Gastroesophageal sphincter (tissue), 4 donors: ENCODE results near the gene RFTN1. TPM values are rescaled to one million over a fixed set of nuclear protein-coding genes. Genes with fewer than 3 reads are reported as not detected.
A peak's percentile ranks its signal among the peaks of the same experiment; 100 is the strongest.

Experiments
- ATAC-seq: fragments of 150-250 bp; one replicate; pipeline ENCODE4 v1.9.1; 2016; ENCODE audit warnings: mild to moderate bottlenecking, moderate library complexity
- H3K27ac ChIP-seq, 4 donors: fragments of 200-600 bp; sonication (generic) in 3 of 4; 1 replicate in 3 of 4; 2 replicates in 1 of 4; pipeline ENCODE4 v1.5.1; 2016 to 2019
- H3K27me3 ChIP-seq: fragments of 200-600 bp; sonication (generic); one replicate; pipeline ENCODE4 v1.5.1; 2019
- H3K36me3 ChIP-seq, 2 donors: fragments of 200-600 bp; sonication (generic); one replicate each; pipeline ENCODE4 v1.5.1; 2019; ENCODE audit warnings: control low read depth in 1 of 2
- H3K4me1 ChIP-seq, 3 donors: fragments of 200-600 bp; sonication (generic); 1 replicate in 2 of 3; 2 replicates in 1 of 3; pipeline ENCODE4 v1.5.1; 2016 to 2019; ENCODE audit warnings: control low read depth in 2 of 3
- H3K4me3 ChIP-seq, 2 donors: fragments of 200-600 bp; sonication (generic); one replicate each; pipeline ENCODE4 v1.5.1; 2019; ENCODE audit warnings: mild to moderate bottlenecking in 1 of 2, moderate library complexity in 1 of 2
- H3K9me3 ChIP-seq, 3 donors: fragments of 200-600 bp; sonication (generic); one replicate each; pipeline ENCODE4 v1.5.1; 2017 to 2019; ENCODE audit warnings: control low read depth in 2 of 3
- EP300 ChIP-seq: sonication (generic); formaldehyde crosslinking; IDR thresholded peaks from one replicate; pipeline ENCODE4 v1.6.1; 2017; ENCODE audit warnings: antibody characterized with exemption, mild to moderate bottlenecking
- POLR2A ChIP-seq, 2 donors: fragments of 450-650 bp; IDR thresholded peaks; one replicate each; pipeline ENCODE4 v1.6.1; 2017; ENCODE audit warnings: antibody characterized with exemption in 2 of 2, mild to moderate bottlenecking in 2 of 2, moderate library complexity in 1 of 2
- POLR2AphosphoS5 ChIP-seq: sonication (generic); formaldehyde crosslinking; IDR thresholded peaks from one replicate; pipeline ENCODE4 v1.6.1; 2017; ENCODE audit warnings: antibody characterized with exemption
- whole genome bisulfite sequencing, 2 donors: methylation state at CpG; one replicate each; pipeline ENCODE4 v1.1.5; 2018; ENCODE audit warnings: low coverage in 1 of 2; 5-methylcytosine and 5-hydroxymethylcytosine counted together
- total RNA-seq, 4 donors: library from RNA; depleted of rRNA; stranded (reverse); fragments of >200 nt; gene quantifications; one replicate each; pipeline ENCODE4 v1.1.0, GENCODE V29; 2016
- TF ChIP-seq, protein P1 (sequence below), 4 experiments: fragments of 200-600 bp in 2 of 4; fragments of 450-650 bp in 2 of 4; sonication (generic) in 1 of 4; IDR thresholded peaks; one replicate each; pipeline ENCODE4 v1.5.1; 2017 to 2019; ENCODE audit warnings: antibody characterized with exemption in 4 of 4, mild to moderate bottlenecking in 2 of 4, moderate library complexity in 2 of 4

Gene RFTN1
- total RNA-seq, 4 donors from 2014 or later, result 30.6 to 110 (median 68.2) TPM

DNA sequence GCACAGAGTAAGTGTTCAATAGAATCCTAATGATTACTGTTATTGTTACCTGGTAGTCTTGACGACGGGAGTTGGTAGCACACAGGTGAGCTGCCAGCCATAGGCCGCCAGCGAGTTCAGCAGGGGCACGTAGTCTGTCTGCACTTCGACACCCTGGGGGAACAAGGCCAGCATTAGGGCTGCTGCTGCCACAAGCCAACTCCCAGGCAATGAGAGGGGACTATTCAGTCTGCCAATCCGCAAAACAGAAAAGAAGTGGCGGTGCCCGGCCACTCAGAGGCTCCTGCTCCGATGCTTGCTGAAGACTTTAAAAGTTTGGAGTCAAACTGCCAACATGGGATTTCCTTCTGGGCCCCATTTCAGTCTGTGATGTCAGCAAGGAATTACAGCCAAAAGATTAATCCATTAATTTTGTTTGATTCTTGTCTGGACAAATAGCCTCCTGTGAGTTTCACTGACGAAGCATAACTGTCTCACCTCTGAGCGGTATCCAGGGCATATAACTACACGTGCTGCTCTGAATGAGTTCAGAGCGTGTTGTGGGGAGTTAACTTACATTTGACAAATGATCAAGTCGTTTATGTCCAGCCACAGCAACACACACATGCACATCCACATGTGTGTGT is 186.7 kb downstream of the RFTN1 start:
- 26 to 54% methylated on average over 9 to 15 of the region's 15 CpGs for WGBS, 2 donors
- TF ChIP-seq POLR2AphosphoS5, result no peak
- TF ChIP-seq, protein P1, sequence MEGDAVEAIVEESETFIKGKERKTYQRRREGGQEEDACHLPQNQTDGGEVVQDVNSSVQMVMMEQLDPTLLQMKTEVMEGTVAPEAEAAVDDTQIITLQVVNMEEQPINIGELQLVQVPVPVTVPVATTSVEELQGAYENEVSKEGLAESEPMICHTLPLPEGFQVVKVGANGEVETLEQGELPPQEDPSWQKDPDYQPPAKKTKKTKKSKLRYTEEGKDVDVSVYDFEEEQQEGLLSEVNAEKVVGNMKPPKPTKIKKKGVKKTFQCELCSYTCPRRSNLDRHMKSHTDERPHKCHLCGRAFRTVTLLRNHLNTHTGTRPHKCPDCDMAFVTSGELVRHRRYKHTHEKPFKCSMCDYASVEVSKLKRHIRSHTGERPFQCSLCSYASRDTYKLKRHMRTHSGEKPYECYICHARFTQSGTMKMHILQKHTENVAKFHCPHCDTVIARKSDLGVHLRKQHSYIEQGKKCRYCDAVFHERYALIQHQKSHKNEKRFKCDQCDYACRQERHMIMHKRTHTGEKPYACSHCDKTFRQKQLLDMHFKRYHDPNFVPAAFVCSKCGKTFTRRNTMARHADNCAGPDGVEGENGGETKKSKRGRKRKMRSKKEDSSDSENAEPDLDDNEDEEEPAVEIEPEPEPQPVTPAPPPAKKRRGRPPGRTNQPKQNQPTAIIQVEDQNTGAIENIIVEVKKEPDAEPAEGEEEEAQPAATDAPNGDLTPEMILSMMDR (IDR thresholded peaks at IDR 0.05), result no peak
- no peak for TF ChIP-seq EP300
- no peak for TF ChIP-seq POLR2A (IDR thresholded peaks at IDR 0.05)
- Histone ChIP-seq H3K27me3 (no peaks in the 10 kb centered on the region), H3K4me3 (no peak overlapping the region), H3K4me1 (peaks cover 0 to 21% (median 4%) of the 10 kb centered on the region in 3 donors), H3K36me3 (peaks cover 0 to 46% of the 10 kb centered on the region in 2 donors), H3K27ac (peak overlapping the region in 3 of 4 donors; percentile 61 to 77 (median 68)), H3K9me3 (peaks cover 0 to 8% (median 0%) of the 10 kb centered on the region in 3 donors)
- ATAC-seq, result no peak

DNA sequence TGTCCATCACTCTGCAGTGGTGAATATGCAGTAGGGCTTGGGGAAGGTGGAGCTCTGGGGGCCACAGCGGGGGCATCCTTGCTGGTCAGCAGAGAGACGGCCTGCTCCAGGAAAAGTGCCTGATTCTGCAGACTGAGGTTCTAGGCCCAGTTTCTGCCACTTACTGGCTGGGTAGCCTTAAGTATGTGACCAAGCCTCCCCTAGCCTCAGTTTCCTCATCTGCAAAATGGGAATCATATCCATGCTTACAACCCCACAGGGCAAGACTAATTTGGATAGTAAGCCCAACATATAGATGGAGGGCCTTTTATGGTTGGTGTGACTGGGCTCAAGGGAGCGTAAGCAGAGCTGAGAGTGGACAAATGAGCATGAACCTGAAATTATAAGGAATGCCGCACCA is 187.6 kb downstream of the RFTN1 start:
- Histone ChIP-seq H3K27me3 (no peaks in the 10 kb centered on the region), H3K4me3 (no peak overlapping the region), H3K9me3 (no peaks in the 10 kb centered on the region), H3K27ac (peak overlapping the region in 2 of 4 donors; percentile 68 to 77), H3K36me3 (peaks cover 0 to 56% of the 10 kb centered on the region in 2 donors), H3K4me1 (peaks cover 0 to 21% (median 4%) of the 10 kb centered on the region in 3 donors)
- WGBS, 2 donors, result 80% methylated on average over 1 of the region's 4 CpGs; no CpG with 5 or more reads in 1 of the 2 donors
- no peak for ATAC-seq
- TF ChIP-seq, protein P1 (IDR thresholded peaks at IDR 0.05), result no peak
- TF ChIP-seq EP300, result no peak
- no peak for TF ChIP-seq POLR2A (IDR thresholded peaks at IDR 0.05)
- TF ChIP-seq POLR2AphosphoS5, result no peak

DNA sequence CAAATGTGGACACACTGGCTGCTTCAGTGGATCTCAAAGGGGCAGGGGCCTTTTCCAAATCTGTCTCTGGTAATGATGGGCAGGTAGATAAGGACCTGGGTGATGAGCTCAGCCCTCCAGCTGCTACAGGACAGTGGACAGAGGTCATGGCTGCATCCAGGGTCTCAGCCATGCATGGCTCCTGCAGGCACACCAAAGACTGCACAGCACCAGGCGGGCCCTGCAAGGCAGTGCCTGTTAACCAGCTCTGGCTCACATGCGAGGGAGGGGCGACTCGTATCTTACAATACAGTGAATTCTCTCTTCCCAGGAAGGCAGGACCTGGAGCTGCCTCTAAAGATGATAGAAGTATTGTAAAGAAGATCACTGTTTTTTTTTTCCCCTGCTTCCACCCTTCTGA is 189.8 kb downstream of the RFTN1 start:
- Histone ChIP-seq H3K27ac (peak overlapping the region in 3 of 4 donors; percentile 17 to 77 (median 68)), H3K27me3 (no peaks in the 10 kb centered on the region), H3K4me3 (no peak overlapping the region), H3K9me3 (no peaks in the 10 kb centered on the region), H3K36me3 (peaks cover 0 to 64% of the 10 kb centered on the region in 2 donors), H3K4me1 (peaks cover 0 to 21% (median 4%) of the 10 kb centered on the region in 3 donors)
- WGBS, 2 donors, result 89 to 97% methylated on average over 3 to 4 of the region's 4 CpGs
- no peak for TF ChIP-seq EP300
- TF ChIP-seq, protein P1 (IDR thresholded peaks at IDR 0.05), result no peak
- no peak for TF ChIP-seq POLR2AphosphoS5
- no peak for ATAC-seq

DNA sequence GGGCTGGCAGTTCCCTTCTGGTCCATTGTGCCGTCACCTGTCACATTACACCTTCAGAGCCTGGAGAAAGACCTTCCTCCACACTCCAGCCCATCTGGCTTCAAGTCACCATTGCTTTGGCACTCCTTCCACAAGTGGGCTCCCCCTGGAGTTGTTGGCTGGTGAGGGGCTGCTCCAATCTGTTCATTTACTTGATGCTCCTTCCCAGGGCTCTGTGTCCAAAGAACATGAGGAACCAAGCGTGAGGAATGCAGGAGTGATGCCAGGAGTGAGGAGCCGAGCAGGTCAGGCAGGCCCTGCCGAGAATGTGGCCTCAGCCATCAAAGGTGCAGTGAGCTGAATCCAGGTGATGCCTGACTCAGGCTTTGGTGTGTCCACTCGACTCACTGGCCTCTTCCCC is 191.3 kb downstream of the RFTN1 start:
- no peak for TF ChIP-seq POLR2A (IDR thresholded peaks at IDR 0.05)
- TF ChIP-seq EP300, result no peak
- TF ChIP-seq, protein P1 (IDR thresholded peaks at IDR 0.05), result no peak
- TF ChIP-seq POLR2AphosphoS5, result no peak
- peaks cover 0 to 71% of the 10 kb centered on the region in 2 donors for H3K36me3 ChIP-seq
- peak overlapping the region in 2 of 4 donors; percentile 68 to 77 for H3K27ac ChIP-seq

DNA sequence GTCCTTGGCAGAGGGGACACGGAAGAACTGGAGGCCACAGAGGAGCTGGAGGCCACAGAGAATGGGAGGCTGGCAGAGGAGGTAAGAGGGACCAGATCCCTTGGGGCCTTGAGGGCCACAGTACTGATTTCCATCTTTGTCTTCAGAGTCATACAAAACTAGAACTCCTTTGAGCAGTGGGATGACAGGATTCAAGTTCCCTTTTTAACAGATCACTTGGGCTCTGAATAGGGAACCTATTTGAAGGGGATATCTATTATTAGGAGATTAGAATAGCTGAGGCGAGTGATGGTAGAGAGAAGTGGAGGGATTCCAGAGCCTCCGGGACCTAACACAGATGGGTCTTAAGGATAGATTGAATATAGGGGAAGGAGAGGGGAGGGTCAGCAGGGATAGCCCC is 192.8 kb downstream of the RFTN1 start:
- peaks cover 0 to 83% of the 10 kb centered on the region in 2 donors for H3K36me3 ChIP-seq
- no peak overlapping the region for H3K4me3 ChIP-seq
- TF ChIP-seq, protein P1 (IDR thresholded peaks at IDR 0.05), result no peak
- TF ChIP-seq POLR2A (IDR thresholded peaks at IDR 0.05), result no peak
- TF ChIP-seq EP300, result no peak
- TF ChIP-seq POLR2AphosphoS5, result no peak
- no peaks in the 10 kb centered on the region for H3K9me3 ChIP-seq
- peaks cover 0 to 35% (median 4%) of the 10 kb centered on the region in 3 donors for H3K4me1 ChIP-seq
- ATAC-seq, result no peak
- 93 to 95% methylated on average over 2 to 3 of the region's 3 CpGs for WGBS, 2 donors
- no peaks in the 10 kb centered on the region for H3K27me3 ChIP-seq
- peak overlapping the region in 2 of 4 donors; percentile 68 to 77 for H3K27ac ChIP-seq

More for the DNA sequence above, 191.3 kb downstream of the RFTN1 start:
- Histone ChIP-seq H3K9me3 (no peaks in the 10 kb centered on the region), H3K4me3 (no peak overlapping the region), H3K27me3 (no peaks in the 10 kb centered on the region), H3K4me1 (peaks cover 0 to 31% (median 4%) of the 10 kb centered on the region in 3 donors)
- WGBS, 2 donors, result 57% methylated on average over 5 of the region's 5 CpGs; no CpG with 5 or more reads in 1 of the 2 donors
- ATAC-seq, result no peak
